Stimulated activated CD8-positive, alpha-beta memory T cell treated with anti-CD3 and anti-CD28 coated beads, Interleukin-4, amount 100 ng/mL, for 4 hours (primary cell): Measurements from ENCODE around the gene ADAM11.

Experiments used
- DNase-seq, 2 donors: peaks; one replicate each; pipeline ENCODE4 v3.0.0-alpha.2; 2020; ENCODE audit warnings: low read depth in 2 of 2, low spot score in 1 of 2

Gene ADAM11

DNA sequence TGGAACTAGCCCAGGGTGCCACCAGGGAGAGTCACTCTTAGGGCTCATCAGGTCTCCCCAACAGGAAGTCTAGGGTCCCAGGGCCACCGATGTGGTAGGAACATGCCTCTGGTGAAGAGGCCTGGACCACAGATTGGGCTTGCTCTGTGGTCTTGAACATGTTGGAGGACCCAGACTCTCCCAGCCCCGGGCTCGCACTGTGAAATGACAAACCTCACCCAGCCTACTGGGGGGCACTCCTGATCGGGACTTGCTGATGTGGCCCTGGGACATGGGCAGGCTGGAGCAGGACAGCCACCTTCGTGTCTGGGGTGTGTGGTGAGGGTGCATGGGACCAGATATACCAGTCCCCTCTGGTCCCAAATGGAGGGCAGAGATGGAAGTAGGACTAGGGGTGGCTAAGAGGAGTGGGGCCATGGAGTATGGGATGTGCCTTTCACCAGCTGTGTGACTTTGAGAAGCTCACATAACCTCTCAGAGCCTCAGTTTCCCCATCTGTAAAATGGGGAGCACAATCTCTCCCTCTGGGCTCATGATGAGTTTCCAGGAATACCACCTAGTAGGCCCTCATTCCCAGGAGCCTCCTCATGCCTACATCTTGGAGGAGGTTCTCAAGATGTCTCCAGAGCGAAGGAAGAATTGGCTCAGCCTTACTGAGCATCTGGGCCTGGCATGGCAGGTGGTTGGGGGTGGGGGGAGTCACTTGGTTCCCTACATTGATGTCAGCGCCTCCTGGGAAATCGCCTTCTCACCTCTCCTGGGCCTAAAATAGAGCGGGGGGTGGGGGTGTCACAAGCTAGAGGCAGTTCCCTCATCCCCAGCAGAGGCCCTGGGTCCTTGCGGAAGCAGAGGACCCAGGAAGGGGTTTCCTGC, 1.5 kb upstream of the ADAM11 start:
- DNase-seq, result no peak

DNA sequence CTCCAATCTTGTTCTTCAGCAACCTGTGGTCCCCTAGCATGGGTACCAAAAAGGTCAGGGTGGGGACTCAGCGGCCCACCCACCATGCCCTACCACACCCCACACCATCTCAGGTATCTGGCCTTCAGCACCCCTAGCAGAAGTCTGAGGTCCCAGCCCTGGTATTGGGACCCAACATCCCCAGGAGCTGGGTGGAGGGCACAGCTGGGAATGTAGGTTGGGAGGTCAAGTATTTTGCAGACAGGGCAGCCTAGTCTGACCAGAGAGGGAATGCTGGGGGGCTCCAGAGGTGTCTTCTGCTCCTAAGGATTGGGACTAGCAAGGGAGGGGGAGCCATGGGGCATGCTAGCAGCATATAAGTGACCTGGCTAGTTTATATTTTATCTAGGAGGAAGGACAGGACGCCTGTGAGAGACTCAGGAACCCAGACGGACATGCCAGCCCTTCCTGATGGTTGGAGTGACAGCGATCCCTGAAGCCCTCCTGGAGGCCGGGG, 822 bp upstream of the ADAM11 start:
- DNase-seq, result no peak

- DNase-seq, result no peak
Observed at GRCh38 chr17:44759086-44759915, 513 bp downstream of the ADAM11 start.

GRCh38 chr17:44759916-44760243, 1.1 kb downstream of the ADAM11 start:
- no peak for DNase-seq

DNA sequence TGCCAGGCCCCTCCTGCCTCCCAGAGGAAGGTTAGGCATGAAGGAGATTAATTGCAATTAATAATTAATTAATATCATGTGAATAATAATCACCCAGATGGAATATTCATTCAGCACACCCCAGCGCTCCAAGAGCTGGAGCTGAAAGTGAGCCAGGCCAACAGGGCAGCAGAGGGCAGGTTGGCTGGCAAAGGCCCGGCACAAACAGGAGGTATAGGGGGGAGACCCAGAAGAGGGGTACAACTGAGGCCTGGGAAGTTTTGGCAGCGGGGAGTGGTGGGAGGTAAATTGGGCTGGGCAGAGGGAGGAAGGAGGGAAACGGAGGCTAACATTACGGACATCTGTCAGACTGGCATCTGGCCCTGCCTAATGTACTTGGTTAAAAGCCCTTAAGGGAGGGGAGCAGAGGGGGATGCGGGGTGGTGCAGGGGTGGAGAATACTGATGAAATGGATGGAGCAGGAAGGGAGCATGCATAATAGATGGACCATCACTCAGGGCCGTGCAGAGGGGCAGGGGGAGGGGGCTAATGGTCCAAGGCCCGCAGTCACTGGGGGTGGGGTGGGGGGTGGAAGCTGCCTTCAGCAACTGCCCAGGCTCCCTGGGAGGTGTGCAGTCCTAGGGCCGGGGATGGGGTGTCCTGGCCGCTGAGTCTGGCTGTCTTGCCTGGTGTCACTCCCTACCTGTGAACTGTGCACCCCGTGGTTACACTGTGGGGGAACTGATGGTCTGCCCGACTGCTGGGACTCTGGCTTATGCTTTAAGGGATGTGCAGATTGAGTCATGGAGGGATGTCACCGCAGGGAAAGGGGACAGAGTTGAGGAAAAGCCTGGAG, 1.9 kb downstream of the ADAM11 start:
- no peak for DNase-seq

- DNase-seq, result no peak
Observed at GRCh38 chr17:44761932-44762810, 3.4 kb downstream of the ADAM11 start.

GRCh38 chr17:44763170-44763569, 4.4 kb downstream of the ADAM11 start:
- DNase-seq, result no peak

GRCh38 chr17:44765965-44766364, 7.2 kb downstream of the ADAM11 start:
- DNase-seq, result no peak

DNA sequence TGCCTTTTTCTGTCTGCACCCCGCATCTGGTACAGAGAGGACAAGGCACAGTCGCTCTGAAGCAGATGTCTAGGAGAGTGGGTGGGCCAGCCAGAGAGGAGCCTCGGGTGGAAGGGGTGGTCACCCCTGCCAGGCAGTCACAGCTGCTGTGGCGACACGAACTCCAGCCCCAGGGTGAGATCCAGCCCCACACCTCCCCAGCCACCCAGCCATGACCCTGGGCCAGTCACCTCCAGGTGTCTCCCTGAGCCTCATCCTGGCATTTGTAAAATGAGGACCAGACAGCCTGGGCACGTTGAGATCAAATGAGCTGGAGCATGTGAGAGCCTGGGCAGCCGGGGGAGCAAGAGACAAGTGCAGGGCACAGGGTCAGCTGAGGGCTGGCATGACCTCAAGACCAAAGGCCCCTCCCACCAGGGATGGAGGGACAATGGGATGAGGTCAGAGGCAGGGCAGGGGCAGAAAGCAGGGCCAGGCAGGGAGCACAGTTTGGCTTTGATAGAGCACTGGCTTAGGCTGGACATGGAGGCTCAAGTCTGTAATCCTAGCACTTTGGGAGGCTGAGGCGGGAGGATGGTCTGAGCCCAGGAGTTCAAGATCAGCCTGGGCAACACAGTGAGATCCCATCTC, 7.7 kb downstream of the ADAM11 start:
- DNase-seq, result no peak

GRCh38 chr17:44767493-44767892, 8.7 kb downstream of the ADAM11 start:
- no peak for DNase-seq

GRCh38 chr17:44768505-44769142, 9.8 kb downstream of the ADAM11 start:
- DNase-seq, result no peak

- no peak for DNase-seq
Observed at GRCh38 chr17:44769230-44769629, 10.4 kb downstream of the ADAM11 start.

DNA sequence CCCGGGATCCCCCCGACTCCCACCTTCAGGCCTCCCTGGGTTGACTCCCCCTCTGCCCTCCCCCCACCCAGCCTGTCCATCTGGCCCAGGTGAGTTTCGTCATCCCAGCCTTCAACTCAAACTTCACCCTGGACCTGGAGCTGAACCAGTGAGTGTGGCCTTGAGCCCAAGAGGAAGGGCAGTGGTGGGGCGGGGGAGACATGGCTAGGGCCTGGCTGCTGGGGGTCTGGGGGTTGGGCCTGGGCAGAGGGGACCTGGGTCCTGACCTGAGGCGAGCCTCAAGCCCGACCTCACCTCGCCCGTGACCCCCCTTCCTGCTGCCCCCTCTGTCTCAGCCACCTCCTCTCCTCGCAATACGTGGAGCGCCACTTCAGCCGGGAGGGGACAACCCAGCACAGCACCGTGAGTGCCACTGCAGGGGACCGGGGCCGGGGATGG, 10.9 kb downstream of the ADAM11 start:
- DNase-seq, result no peak

DNA sequence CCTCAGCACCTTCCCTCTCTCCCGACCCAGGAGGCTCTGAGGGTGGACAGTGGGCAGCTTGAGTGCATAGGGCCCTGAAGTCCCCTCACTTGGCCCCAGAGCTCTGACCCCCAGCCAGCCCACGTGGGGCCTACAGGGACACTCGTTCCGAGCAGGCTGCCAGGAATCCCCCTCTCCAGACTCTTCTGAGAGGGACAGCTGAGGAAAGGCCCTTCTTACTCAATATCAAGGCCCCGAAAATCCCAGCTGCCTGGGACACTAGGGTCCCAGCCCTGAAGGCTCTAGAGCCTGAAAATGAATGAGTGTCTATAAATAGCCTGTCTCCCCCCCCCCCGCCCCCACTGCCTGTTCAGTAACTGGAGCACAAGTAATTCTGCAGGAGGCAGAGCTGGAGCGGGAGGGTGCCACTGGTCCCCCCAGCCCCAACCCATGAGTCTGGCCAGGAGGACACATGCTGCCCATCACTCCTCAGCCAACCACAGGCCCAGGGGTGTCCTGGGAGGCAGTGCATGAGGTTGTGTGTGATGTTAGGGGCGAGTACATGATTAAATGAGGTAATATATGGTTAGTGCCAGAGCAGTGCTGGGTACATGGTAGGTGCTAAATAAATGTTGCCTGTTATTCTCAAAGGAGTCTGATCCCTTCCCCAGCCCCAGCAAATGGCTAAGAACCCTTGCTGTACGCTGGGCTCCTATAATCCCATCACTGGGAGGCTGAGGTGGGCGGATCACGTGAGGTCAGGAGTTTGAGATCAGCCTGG, 11.6 kb downstream of the ADAM11 start:
- no peak for DNase-seq

DNA sequence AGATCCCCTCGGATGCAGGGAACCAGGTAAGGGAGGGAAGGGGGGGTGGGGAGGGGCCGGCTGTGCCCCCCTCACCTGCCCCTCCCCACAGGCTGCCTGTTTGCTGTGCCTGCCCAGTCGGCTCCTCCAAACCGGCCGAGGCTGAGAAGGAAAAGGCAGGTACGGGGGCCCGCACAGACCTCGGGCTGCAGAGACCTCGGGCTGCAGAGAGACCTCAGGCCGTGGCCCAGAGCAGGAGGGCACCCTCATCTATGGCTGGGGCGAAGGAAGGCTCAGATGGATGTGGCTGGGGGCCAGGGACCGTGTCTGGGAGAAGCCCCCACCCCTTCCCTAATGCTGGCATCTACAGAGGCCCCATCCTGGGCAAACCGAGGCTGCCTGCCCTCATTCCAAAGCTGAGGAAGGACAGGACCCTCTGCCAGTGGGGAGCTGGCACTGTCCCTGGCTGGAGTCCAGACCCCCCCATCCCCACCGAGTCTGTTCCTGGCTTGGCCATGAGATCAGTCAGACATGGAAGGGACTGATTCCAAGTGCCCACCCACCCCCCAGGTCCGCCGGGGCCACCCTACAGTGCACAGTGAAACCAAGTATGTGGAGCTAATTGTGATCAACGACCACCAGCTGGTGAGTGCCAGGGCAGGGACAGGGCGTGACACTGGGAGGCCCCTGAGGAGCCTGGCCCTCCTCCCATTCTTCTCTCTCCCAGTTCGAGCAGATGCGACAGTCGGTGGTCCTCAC, 13.7 kb downstream of the ADAM11 start:
- DNase-seq, result no peak

DNA sequence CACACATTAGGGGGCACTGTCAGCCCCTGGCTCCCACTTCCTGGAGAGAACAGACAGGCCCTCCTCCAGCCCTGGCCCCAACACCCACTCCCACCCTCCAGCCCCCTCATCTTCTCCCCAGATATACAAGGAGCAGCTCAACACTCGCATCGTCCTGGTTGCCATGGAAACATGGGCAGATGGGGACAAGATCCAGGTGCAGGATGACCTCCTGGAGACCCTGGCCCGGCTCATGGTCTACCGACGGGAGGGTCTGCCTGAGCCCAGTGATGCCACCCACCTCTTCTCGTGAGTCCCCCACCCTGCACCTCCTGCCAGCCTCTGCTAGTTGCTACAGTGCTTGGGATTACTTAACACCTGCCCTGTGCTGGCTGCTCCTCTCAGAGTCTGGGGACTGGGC, 14.4 kb downstream of the ADAM11 start:
- DNase-seq, result no peak

GRCh38 chr17:44774271-44775135, 15.7 kb downstream of the ADAM11 start:
- DNase-seq, result peak; percentile 55 to 85
